ENCODE measurements around the gene ZBTB39. TPM values are rescaled to one million over a fixed set of nuclear protein-coding genes. Genes with fewer than 3 reads are reported as not detected.

The ZBTB39 gene
- total RNA-seq, 4 donors from 2014 or later, result 3.2 to 9.1 (median 5.5) TPM

DNA sequence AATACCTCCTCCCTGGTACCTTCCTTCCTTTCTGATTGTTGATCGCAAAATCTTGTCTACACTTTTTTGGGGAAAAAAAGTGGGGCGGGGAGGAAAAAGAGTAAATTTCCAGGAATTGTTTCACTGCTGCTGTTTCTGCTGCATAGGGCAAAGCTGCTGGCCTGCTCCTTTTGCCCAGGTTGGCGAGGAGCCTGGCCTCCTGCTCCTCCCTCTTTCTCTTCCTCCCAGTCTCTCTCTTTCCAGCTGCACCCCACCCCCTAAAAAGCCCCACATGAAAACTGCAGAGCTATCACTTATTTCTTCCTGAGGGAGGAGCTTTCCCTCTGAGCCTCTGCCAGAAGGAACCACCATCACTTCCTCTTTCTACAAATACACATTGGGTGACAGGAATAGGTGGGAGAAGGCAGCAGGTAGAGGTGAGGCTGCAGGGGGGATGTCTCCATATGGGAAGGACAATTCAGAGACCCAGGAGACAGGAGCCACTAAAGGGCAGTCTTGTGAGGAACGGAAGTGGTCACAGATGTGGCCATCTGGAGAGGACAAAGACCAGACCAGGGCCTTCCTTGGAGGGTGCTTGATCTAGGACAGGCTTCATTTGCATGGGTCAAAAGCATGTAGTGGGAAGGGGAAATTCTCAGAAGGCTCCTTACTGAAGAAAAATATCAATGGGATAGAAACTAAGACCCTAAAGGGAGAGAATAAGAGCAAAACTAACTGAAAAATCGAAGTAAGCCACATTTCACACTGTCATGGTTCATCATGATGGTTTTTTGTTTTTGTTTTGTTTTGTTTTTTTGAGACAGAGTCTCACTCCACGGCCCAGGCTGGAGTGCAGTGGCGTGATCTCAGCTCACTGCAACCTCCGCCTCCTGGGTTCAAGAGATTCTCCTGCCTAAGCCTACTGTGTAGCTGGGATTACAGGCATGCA, 14.8 kb downstream of the ZBTB39 start:
- no peak overlapping the region for H3K4me3 ChIP-seq
- DNase-seq, result peak in 1 of 3 donors; percentile 60
- TF ChIP-seq POLR2A (IDR thresholded peaks at IDR 0.05), result no peak
- TF ChIP-seq, protein P1, sequence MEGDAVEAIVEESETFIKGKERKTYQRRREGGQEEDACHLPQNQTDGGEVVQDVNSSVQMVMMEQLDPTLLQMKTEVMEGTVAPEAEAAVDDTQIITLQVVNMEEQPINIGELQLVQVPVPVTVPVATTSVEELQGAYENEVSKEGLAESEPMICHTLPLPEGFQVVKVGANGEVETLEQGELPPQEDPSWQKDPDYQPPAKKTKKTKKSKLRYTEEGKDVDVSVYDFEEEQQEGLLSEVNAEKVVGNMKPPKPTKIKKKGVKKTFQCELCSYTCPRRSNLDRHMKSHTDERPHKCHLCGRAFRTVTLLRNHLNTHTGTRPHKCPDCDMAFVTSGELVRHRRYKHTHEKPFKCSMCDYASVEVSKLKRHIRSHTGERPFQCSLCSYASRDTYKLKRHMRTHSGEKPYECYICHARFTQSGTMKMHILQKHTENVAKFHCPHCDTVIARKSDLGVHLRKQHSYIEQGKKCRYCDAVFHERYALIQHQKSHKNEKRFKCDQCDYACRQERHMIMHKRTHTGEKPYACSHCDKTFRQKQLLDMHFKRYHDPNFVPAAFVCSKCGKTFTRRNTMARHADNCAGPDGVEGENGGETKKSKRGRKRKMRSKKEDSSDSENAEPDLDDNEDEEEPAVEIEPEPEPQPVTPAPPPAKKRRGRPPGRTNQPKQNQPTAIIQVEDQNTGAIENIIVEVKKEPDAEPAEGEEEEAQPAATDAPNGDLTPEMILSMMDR (IDR thresholded peaks at IDR 0.05), result no peak
- H3K4me1 ChIP-seq, result peaks cover 0 to 16% (median 0%) of the 10 kb centered on the region in 4 donors
- peak overlapping the region in 2 of 4 donors; percentile 4 to 11 for H3K27ac ChIP-seq
- H3K36me3 ChIP-seq, result no peaks in the 10 kb centered on the region
- H3K9me3 ChIP-seq, result no peaks in the 10 kb centered on the region
- H3K27me3 ChIP-seq, result no peaks in the 10 kb centered on the region

DNA sequence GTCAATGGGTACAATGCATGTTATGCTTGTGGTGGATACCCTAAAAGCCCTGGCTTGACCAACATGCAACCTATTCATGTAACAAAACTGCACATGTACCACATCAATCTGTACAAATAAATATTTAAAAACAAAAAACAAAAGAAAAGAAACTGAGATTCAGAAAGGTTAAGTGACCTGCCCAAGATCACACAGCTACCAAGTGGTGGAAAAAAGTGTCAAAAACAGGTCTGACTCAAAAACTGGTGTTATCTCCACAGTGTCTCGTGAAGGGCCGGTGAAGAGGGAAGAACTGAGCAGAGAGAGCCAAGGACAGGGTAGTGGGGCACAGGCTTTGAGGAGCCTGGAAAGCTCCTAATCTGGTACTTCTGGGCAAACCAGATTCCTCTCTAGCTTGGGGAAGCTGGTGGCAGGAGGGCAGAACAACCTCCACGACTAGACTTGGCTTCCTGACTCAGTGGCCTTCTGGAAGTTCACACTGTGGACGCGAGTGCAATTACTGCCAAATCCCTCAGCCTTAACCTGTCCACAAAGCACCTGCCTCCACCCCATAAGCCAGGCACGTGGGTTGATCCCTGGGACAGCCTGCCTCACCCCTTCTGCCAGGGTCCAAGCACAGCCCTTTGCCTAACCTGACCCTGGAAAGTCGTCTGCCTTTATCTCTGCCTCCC, 15.6 kb downstream of the ZBTB39 start:
- Histone ChIP-seq H3K9me3 (no peaks in the 10 kb centered on the region), H3K4me1 (peaks cover 0 to 20% (median 0%) of the 10 kb centered on the region in 4 donors), H3K27ac (peak overlapping the region in 2 of 4 donors; percentile 4 to 11), H3K27me3 (no peaks in the 10 kb centered on the region), H3K4me3 (no peak overlapping the region), H3K36me3 (no peaks in the 10 kb centered on the region)
- TF ChIP-seq, protein P1 (IDR thresholded peaks at IDR 0.05), result no peak
- no peak for TF ChIP-seq POLR2A (IDR thresholded peaks at IDR 0.05)
- DNase-seq, result no peak

DNA sequence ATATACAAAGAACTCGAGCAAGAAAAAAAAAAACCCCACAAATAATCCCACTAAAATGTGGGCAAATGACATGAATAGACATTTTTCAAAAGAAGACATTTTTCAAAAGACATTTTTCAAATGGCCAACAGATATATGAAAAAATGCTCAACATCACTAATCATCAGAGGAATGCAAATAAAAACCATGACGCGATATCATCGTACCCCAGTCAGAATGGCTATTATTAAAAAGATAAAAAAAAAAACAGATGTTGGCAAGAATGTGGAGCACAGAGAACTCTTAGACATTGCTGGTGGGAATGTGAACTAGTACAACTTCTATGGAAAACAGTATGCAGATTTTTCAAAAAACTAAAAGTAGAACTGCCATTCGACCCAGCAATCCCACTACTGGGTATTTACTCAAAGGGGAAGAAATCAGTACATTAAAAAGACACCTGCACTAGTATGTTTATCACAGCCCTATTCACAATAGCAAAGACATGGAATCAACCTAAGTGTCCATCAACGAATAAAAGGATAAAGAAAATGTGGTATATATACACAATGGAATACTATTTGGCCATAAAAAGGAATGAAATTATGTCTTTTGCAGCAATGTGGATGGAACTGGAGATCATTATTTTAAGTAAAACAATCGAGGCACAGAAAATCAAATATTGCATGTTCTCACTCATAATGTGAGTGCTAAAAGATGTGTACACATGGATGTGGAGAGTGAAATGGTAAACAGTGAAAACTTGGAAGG, 16.3 kb downstream of the ZBTB39 start:
- Histone ChIP-seq H3K27ac (no peak overlapping the region), H3K36me3 (no peaks in the 10 kb centered on the region), H3K4me1 (peaks cover 0 to 20% (median 0%) of the 10 kb centered on the region in 4 donors), H3K9me3 (no peaks in the 10 kb centered on the region), H3K4me3 (no peak overlapping the region), H3K27me3 (no peaks in the 10 kb centered on the region)
- TF ChIP-seq POLR2A (IDR thresholded peaks at IDR 0.05), result no peak
- TF ChIP-seq, protein P1 (IDR thresholded peaks at IDR 0.05), result no peak
- no peak for DNase-seq

DNA sequence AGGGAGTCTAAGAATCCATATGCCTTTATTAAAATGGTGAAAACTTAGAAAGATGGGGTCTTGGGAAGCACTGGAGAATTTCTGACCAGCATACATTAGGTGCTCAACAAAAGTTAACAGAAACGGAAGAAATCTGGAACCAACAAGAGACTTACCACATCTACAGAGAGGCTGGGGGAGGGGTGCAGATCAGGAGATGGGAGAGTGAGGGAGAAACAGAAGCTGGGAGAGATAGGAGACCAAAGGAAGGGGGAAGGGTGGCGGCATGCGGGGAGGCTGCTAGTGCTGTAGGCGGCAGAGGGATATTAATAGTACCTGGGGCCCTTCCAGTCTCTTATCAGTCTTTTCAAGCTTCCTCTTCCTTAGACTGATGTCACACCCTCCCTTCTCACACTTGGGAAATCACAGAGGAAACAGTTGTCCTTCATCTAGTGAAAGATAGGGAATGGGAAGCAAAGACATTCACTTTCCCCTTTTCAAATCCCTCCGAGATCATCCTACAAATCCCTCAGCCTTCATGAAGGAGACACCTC, 18.1 kb downstream of the ZBTB39 start:
- Histone ChIP-seq H3K4me3 (no peak overlapping the region), H3K27ac (no peak overlapping the region), H3K36me3 (no peaks in the 10 kb centered on the region), H3K9me3 (no peaks in the 10 kb centered on the region), H3K4me1 (peaks cover 0 to 20% (median 0%) of the 10 kb centered on the region in 4 donors), H3K27me3 (no peaks in the 10 kb centered on the region)
- DNase-seq, result no peak
- TF ChIP-seq POLR2A (IDR thresholded peaks at IDR 0.05), result no peak

DNA sequence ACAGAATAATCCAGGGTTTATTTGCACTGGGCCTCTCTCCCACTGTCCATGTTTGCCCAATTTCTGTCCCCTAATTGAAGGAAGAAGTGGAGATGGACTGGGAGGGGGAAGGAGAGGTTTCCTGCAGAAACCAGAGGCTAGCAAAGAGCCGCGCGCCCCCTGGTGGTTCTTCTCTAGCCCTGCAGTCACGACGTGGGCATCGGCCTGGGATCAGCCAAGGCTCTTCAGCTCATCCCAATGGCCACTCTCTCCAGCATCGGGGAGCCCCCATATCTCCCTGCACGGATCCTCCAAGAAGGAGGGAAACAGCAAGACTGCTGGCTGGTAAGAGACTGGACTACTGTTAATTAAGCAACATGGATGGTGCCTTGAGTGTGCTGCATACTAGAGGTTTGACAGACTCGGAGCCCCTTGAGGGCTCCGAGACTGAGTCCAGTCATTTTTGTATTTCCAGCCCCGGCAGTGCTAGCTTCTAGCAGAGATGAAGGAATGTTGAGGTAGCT, 18.7 kb downstream of the ZBTB39 start:
- Histone ChIP-seq H3K9me3 (no peaks in the 10 kb centered on the region), H3K27me3 (no peaks in the 10 kb centered on the region), H3K27ac (no peak overlapping the region), H3K36me3 (no peaks in the 10 kb centered on the region), H3K4me1 (peaks cover 0 to 20% (median 0%) of the 10 kb centered on the region in 4 donors), H3K4me3 (no peak overlapping the region)
- peak; percentile 66 to 87 (median 84) for DNase-seq
- no peak for TF ChIP-seq POLR2A (IDR thresholded peaks at IDR 0.05)
- TF ChIP-seq, protein P1 (IDR thresholded peaks at IDR 0.05), result peak; percentile 86 to 95 (median 87)

Data from Peyer's patch (tissue), 4 donors.